ENCODE measurements around the gene SPTB.
A peak's percentile ranks its signal among the peaks of the same experiment; 100 is the strongest.

SPTB gene

DNA sequence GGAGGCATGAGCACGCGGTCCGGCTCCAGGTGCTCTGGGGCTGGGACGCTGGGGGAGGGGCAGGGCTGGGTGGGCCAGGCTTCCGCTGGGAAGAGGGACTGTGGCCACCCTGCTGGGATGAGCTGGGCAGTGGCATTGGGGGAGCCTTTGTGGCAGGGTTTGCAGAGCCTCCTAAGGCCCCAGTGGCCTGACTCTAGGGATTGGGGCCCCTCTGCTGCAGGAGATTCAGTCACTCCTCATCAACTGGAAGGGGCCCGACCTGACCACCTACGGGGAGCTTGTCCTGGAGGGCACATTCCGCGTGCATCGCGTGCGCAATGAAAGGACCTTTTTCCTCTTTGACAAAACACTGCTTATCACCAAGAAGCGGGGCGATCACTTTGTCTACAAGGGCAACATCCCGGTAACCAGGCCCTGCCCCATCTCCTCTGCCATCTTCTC, 148.5 kb downstream of the SPTB start:
- no peak for DNase-seq (ENCODE audit: low read depth)
- H3K4me1 ChIP-seq (ENCODE audit: control insufficient read depth, insufficient read depth, low read length): peaks cover 19% of the 10 kb centered on the region
- no peak overlapping the region for H3K4me3 ChIP-seq (ENCODE audit: low read length)
- H3K36me3 ChIP-seq (ENCODE audit: control insufficient read depth, insufficient read depth, low read length, severe bottlenecking): peaks cover 12% of the 10 kb centered on the region
- H3K27me3 ChIP-seq (replicated peaks; ENCODE audit: control insufficient read depth, insufficient read depth, low read length): peaks cover 2% of the 10 kb centered on the region
- H3K9me3 ChIP-seq (ENCODE audit: control insufficient read depth, low read length): no peaks in the 10 kb centered on the region
- no peak overlapping the region for H3K9ac ChIP-seq (ENCODE audit: low read length)

GRCh38 chr14:64730681-64731080, 149.0 kb downstream of the SPTB start:
- no peak overlapping the region for H3K4me3 ChIP-seq (ENCODE audit: low read length)
- no peak overlapping the region for H3K9ac ChIP-seq (ENCODE audit: low read length)
- H3K36me3 ChIP-seq (ENCODE audit: control insufficient read depth, insufficient read depth, low read length, severe bottlenecking): peaks cover 12% of the 10 kb centered on the region
- no peak for DNase-seq (ENCODE audit: low read depth)
- H3K4me1 ChIP-seq (ENCODE audit: control insufficient read depth, insufficient read depth, low read length): peaks cover 19% of the 10 kb centered on the region
- H3K9me3 ChIP-seq (ENCODE audit: control insufficient read depth, low read length): no peaks in the 10 kb centered on the region
- H3K27me3 ChIP-seq (replicated peaks; ENCODE audit: control insufficient read depth, insufficient read depth, low read length): peaks cover 7% of the 10 kb centered on the region

GRCh38 chr14:64730061-64730440, 149.7 kb downstream of the SPTB start:
- H3K36me3 ChIP-seq (ENCODE audit: control insufficient read depth, insufficient read depth, low read length, severe bottlenecking): peaks cover 12% of the 10 kb centered on the region
- no peak for DNase-seq (ENCODE audit: low read depth)
- no peaks in the 10 kb centered on the region for H3K9me3 ChIP-seq (ENCODE audit: control insufficient read depth, low read length)
- H3K4me3 ChIP-seq (ENCODE audit: low read length): no peak overlapping the region
- peaks cover 19% of the 10 kb centered on the region for H3K4me1 ChIP-seq (ENCODE audit: control insufficient read depth, insufficient read depth, low read length)
- H3K9ac ChIP-seq (ENCODE audit: low read length): no peak overlapping the region
- peaks cover 10% of the 10 kb centered on the region for H3K27me3 ChIP-seq (replicated peaks; ENCODE audit: control insufficient read depth, insufficient read depth, low read length)

GRCh38 chr14:64729386-64730060, 150.2 kb downstream of the SPTB start:
- Histone ChIP-seq H3K27me3 (replicated peaks; ENCODE audit: control insufficient read depth, insufficient read depth, low read length) (peaks cover 10% of the 10 kb centered on the region), H3K9ac (ENCODE audit: low read length) (no peak overlapping the region), H3K36me3 (ENCODE audit: control insufficient read depth, insufficient read depth, low read length, severe bottlenecking) (peaks cover 12% of the 10 kb centered on the region), H3K4me3 (ENCODE audit: low read length) (no peak overlapping the region), H3K9me3 (ENCODE audit: control insufficient read depth, low read length) (no peaks in the 10 kb centered on the region), H3K4me1 (ENCODE audit: control insufficient read depth, insufficient read depth, low read length) (peaks cover 20% of the 10 kb centered on the region)
- DNase-seq (ENCODE audit: low read depth): no peak

DNA sequence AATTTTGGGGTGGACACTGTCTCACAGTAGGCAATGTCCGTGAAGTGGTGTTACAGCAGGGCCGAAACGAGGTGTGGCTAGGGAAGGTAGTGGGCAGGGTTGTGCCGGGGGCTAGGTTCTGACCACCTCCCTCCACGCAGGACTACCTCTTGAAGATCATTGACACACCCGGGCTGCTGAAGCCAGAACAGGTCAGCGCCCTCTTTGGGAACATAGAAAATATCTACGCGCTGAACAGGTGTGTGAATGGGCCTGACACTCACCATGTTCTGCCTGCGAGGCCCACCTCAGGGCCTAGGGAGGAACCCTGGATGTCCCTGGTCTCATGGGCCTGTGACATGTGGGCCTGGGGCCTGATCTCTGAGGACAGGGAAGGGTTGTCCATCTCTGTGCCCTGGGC, 150.9 kb downstream of the SPTB start:
- Histone ChIP-seq H3K9ac (ENCODE audit: low read length) (no peak overlapping the region), H3K36me3 (ENCODE audit: control insufficient read depth, insufficient read depth, low read length, severe bottlenecking) (peaks cover 12% of the 10 kb centered on the region), H3K27me3 (replicated peaks; ENCODE audit: control insufficient read depth, insufficient read depth, low read length) (peaks cover 10% of the 10 kb centered on the region), H3K4me3 (ENCODE audit: low read length) (no peak overlapping the region), H3K4me1 (ENCODE audit: control insufficient read depth, insufficient read depth, low read length) (peaks cover 22% of the 10 kb centered on the region), H3K9me3 (ENCODE audit: control insufficient read depth, low read length) (no peaks in the 10 kb centered on the region)
- DNase-seq (ENCODE audit: low read depth): no peak

DNA sequence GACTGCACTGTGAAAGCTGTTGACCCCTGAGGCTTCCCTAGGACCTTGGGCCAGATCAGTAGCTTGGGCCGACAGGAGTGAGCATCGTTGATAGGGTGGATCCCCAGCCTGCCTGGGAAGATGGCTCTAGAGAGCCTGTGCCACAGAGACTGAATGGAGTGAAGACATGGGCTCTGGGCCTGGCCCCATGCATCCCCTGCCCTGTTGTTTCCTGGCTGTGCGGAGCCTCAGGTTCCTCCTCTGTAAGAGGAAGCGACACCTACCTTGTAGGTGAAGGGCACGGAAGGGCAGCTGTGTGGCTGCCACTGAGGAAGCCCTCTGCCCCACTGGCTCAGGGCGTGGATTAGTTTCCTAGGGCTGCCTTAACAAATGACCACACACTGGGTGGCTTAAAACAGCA, 151.6 kb downstream of the SPTB start:
- Histone ChIP-seq H3K9me3 (ENCODE audit: control insufficient read depth, low read length) (no peaks in the 10 kb centered on the region), H3K27me3 (replicated peaks; ENCODE audit: control insufficient read depth, insufficient read depth, low read length) (peaks cover 10% of the 10 kb centered on the region), H3K9ac (ENCODE audit: low read length) (no peak overlapping the region), H3K4me3 (ENCODE audit: low read length) (no peak overlapping the region), H3K4me1 (ENCODE audit: control insufficient read depth, insufficient read depth, low read length) (peaks cover 22% of the 10 kb centered on the region), H3K36me3 (ENCODE audit: control insufficient read depth, insufficient read depth, low read length, severe bottlenecking) (peaks cover 12% of the 10 kb centered on the region)
- DNase-seq (ENCODE audit: low read depth): no peak

DNA sequence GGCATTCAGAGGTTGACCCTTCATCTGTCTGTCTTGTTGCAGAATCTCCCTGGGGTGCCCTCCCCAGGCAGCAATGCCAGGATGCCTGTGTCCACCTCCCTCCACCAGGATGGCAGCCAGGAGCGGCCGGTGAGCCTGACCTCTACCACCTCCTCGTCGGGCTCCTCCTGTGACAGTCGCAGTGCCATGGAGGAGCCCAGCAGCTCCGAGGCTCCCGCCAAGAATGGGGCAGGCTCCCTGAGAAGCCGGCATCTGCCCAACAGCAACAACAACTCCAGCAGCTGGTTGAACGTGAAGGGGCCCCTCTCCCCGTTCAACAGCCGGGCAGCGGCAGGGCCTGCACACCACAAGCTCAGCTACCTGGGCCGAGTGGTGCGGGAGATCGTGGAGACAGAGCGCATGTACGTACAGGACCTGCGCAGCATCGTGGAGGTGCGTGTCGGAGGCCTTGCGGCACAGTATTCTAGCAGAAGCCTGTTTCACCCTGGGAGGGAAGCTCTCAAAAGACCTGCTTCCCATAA, 152.1 kb downstream of the SPTB start:
- DNase-seq (ENCODE audit: low read depth): no peak
- Histone ChIP-seq H3K9me3 (ENCODE audit: control insufficient read depth, low read length) (no peaks in the 10 kb centered on the region), H3K36me3 (ENCODE audit: control insufficient read depth, insufficient read depth, low read length, severe bottlenecking) (peaks cover 12% of the 10 kb centered on the region)

GRCh38 chr14:64726585-64726890, 153.2 kb downstream of the SPTB start:
- no peak overlapping the region for H3K4me3 ChIP-seq (ENCODE audit: low read length)
- H3K36me3 ChIP-seq (ENCODE audit: control insufficient read depth, insufficient read depth, low read length, severe bottlenecking): peaks cover 12% of the 10 kb centered on the region
- no peak overlapping the region for H3K9ac ChIP-seq (ENCODE audit: low read length)
- peaks cover 10% of the 10 kb centered on the region for H3K27me3 ChIP-seq (replicated peaks; ENCODE audit: control insufficient read depth, insufficient read depth, low read length)
- DNase-seq (ENCODE audit: low read depth): peak; percentile 12
- H3K9me3 ChIP-seq (ENCODE audit: control insufficient read depth, low read length): no peaks in the 10 kb centered on the region
- H3K4me1 ChIP-seq (ENCODE audit: control insufficient read depth, insufficient read depth, low read length): peaks cover 31% of the 10 kb centered on the region

More for the DNA sequence above, 152.1 kb downstream of the SPTB start:
- Histone ChIP-seq H3K4me1 (ENCODE audit: control insufficient read depth, insufficient read depth, low read length) (peaks cover 22% of the 10 kb centered on the region), H3K9ac (ENCODE audit: low read length) (no peak overlapping the region), H3K4me3 (ENCODE audit: low read length) (no peak overlapping the region), H3K27me3 (replicated peaks; ENCODE audit: control insufficient read depth, insufficient read depth, low read length) (peaks cover 10% of the 10 kb centered on the region)

- Histone ChIP-seq H3K4me3 (ENCODE audit: low read length) (no peak overlapping the region), H3K27me3 (replicated peaks; ENCODE audit: control insufficient read depth, insufficient read depth, low read length) (peaks cover 10% of the 10 kb centered on the region), H3K36me3 (ENCODE audit: control insufficient read depth, insufficient read depth, low read length, severe bottlenecking) (peaks cover 7% of the 10 kb centered on the region), H3K9me3 (ENCODE audit: control insufficient read depth, low read length) (no peaks in the 10 kb centered on the region), H3K4me1 (ENCODE audit: control insufficient read depth, insufficient read depth, low read length) (peaks cover 36% of the 10 kb centered on the region), H3K9ac (ENCODE audit: low read length) (no peak overlapping the region)
- no peak for DNase-seq (ENCODE audit: low read depth)
These were observed 153.7 kb downstream of the SPTB start for GRCh38 chr14:64725879-64726584.

GRCh38 chr14:64725261-64725815, 154.4 kb downstream of the SPTB start:
- peaks cover 7% of the 10 kb centered on the region for H3K36me3 ChIP-seq (ENCODE audit: control insufficient read depth, insufficient read depth, low read length, severe bottlenecking)
- peaks cover 38% of the 10 kb centered on the region for H3K4me1 ChIP-seq (ENCODE audit: control insufficient read depth, insufficient read depth, low read length)
- H3K27me3 ChIP-seq (replicated peaks; ENCODE audit: control insufficient read depth, insufficient read depth, low read length): peaks cover 10% of the 10 kb centered on the region

DNA sequence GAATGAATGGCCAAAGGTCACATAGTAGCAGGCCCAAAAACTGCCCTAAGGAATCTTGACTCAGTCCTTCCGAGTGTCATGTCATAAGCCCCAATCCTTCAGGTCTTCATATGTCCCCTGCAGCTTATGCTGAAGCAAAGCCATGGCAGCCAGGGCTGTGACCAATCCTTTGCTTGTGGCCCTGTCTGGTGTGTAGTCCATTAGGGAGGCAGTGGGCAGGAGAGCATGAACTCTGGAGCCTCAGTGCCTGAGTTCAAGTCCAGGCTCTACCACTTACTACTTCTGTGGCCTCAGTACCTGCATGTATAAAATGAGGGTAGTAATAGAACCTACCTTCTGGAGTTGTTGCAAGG, 155.2 kb downstream of the SPTB start:
- Histone ChIP-seq H3K27me3 (replicated peaks; ENCODE audit: control insufficient read depth, insufficient read depth, low read length) (peaks cover 10% of the 10 kb centered on the region), H3K9me3 (ENCODE audit: control insufficient read depth, low read length) (no peaks in the 10 kb centered on the region), H3K4me1 (ENCODE audit: control insufficient read depth, insufficient read depth, low read length) (peaks cover 30% of the 10 kb centered on the region), H3K9ac (ENCODE audit: low read length) (no peak overlapping the region), H3K36me3 (ENCODE audit: control insufficient read depth, insufficient read depth, low read length, severe bottlenecking) (peaks cover 7% of the 10 kb centered on the region), H3K4me3 (ENCODE audit: low read length) (no peak overlapping the region)
- no peak for DNase-seq (ENCODE audit: low read depth)

More at GRCh38 chr14:64725261-64725815, 154.4 kb downstream of the SPTB start:
- no peak overlapping the region for H3K4me3 ChIP-seq (ENCODE audit: low read length)
- DNase-seq (ENCODE audit: low read depth): no peak
- no peaks in the 10 kb centered on the region for H3K9me3 ChIP-seq (ENCODE audit: control insufficient read depth, low read length)
- no peak overlapping the region for H3K9ac ChIP-seq (ENCODE audit: low read length)
